Fibroblast of skin of right quadriceps (primary cell): Measurements from ENCODE around the gene ALG14.
A peak's percentile ranks its signal among the peaks of the same experiment; 100 is the strongest.
"Not testable (repeated sequence)": the region's sequence is repeated elsewhere in the genome, so short reads cannot be mapped to it uniquely, and the experiment has no call there.

Experiments used
- DNase-seq: peaks from one replicate; pipeline ENCODE4 v3.0.0-alpha.2; 2013

Gene ALG14, protein sequence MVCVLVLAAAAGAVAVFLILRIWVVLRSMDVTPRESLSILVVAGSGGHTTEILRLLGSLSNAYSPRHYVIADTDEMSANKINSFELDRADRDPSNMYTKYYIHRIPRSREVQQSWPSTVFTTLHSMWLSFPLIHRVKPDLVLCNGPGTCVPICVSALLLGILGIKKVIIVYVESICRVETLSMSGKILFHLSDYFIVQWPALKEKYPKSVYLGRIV

DNA sequence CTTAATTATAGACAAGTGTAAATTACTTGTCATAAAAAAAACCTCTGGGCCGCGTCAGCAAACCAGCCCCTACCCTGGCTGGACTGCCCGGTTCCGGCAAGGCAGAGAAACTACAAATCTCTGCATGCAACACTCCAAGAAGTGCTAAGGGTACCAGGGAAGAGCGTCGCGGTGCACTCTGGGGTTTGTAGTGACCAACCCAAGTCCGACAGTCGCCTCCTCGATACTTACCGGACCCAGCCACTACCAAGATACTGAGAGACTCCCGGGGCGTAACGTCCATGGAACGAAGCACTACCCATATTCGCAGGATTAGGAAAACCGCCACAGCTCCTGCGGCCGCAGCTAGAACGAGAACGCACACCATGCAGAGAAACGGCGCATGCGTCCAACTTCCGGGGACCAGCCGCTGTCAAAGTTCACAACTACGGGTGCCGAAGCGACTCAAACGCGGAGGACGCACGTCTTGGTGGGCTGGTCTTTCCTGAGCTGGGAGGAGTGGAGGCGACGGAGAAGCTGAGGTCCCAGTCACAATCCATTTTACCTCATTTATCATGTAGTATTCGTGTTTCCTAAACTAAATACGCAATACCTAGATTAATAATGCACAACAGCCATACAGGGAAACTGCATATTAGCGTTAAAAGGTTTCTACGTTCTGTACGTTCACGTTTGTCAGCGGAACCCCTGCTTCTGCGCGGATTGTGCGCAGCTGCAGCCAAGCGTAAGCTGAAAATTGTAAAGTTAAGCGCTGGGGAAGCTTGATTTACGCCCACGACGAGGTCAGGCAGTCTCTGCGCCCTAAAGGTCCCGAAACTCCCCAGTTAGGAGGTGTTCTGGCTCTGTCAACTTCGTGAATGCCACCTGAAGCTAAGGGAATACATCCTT, at the start of gene ALG14:
Gene ALG14, minus strand, starts transcription at position 420 of the 888 bp plus-strand sequence. Its CDS starts 53 bp downstream, at position 367.
- DNase-seq = peak; percentile 96

DNA sequence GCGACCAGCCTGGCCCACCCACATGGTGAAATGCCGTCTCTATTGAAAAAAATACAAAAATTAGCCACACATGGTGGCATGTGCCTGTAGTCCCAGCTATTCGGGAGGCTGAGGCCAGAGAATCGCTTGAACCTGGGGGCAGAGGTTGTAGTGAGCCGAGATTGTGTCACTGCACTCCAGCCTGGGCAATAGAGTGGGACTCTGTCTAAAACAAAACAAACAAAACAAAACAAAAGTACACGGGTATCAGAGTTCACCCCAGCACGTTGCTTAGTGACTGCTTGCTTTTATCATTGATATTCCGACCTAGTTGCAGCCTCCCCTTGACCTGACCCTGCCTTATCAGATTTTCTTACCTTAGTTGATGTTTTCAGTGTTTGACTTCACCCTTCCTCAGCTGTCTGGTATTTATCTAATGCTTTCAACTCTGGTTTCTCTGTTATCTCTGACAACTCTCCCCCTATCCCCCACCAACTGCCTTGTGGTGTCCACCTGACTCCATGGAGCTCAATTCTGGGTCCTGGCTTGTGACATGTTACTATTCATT, 49.5 kb upstream of the ALG14 start:
- DNase-seq = no peak

DNA sequence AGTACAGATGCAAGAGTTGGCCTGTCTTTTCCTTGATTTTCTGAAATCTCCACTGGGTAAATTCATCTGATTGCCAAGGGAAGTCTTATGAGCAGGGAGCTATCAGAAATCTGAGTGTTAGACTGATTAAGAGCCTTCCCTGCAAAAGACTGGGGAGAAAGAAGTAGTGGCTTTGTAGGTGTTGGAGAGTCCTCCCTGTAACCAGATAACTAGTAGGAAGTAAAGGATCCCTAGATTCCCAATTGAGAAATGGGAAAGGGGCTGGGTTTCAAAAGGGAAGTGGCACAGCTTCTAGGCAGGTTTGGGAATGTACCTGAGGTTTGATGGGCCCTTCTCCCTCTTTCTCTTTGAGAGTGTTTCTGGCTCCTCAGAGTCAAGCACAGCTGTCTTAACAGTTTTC, 46.5 kb upstream of the ALG14 start:
- DNase-seq = no peak

DNA sequence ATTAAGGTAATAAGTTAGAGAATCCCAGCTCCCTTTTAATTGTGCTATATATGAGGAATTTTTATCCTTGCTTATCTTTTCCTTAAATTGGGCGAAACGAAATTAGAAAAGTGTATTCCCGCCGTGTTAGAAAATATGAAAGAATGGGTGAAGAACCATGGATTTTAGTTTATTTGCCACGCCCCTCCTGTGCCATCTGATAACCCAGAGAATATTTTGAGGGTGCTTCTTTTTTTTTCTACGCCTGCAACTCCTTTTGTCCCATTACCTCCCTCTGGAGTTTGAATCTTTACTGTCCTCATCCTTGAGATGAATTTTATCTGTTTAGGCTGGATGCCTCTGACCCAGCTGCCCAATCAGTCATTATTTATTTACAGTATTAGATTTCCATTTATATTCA, 46.0 kb upstream of the ALG14 start:
- DNase-seq = no peak

DNA sequence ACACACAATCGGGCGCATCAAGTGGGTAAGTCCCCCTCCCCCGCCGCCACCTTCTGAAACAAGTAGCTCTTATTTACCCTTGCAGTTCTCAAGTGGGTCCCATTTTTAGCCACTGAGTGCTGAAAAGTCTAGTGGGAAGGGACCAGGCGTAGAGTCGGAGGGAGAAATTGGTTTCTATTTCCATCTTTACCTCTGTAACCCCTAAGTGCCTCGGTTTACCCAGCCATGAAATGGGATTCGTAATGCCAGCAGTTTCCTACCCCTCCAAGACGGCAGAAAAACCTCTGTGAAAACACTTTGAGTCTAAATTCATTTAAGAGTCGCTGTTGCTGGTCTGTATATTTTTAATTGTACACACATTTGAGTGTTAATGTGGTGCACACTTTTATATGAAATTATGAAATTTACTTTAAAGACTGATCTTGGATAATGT, 45.3 kb upstream of the ALG14 start:
- no peak for DNase-seq

DNA sequence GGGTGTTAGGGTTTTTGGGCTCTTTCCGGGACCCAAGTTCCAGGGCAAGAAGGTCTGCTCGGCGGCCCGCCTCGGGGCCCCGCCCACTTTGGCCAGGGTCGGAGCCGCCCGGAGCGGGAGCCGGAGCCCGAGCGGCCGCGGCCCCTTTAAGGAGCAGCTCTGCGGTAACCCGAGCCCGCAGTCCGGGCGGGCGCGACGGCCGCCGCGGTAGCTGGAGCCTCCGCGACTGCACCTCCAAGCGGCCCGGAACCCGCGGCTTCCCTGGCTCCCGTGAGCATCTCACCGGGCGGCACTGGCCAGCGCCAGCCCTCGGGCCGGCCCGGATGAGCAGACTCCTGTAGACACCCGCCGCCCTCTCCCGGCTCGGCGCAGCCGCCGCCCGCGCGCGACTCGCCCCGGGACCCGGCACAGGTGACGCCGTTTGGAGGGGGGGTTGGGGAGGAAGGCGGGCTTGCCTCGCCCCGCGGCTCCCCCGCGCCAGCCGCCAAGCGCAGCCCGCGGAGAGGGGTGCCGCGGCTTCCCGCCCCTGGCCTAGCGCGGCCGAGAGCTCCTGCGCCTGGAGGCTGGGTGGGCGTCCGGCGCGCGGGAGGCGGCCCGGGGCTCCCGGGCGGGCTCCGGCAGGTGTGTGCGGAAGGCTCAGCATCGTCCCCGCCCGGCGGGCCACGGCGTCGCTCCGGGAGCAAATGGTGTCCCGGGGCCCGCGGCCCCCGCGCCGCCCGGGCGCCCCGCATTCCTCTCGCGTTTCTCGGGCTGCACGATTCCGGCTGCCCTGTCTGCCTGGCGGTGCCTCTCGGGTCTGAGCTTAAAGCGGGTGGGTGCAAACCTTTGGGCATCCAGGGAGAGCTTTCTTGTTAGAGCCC, 44.7 kb upstream of the ALG14 start, which contains the start of gene TLCD4:
Gene TLCD4, plus strand, starts transcription at position 149 of the 860 bp plus-strand sequence. CDS start 26,547 bp downstream, outside the sequence.
- peak; percentile 9 for DNase-seq

DNA sequence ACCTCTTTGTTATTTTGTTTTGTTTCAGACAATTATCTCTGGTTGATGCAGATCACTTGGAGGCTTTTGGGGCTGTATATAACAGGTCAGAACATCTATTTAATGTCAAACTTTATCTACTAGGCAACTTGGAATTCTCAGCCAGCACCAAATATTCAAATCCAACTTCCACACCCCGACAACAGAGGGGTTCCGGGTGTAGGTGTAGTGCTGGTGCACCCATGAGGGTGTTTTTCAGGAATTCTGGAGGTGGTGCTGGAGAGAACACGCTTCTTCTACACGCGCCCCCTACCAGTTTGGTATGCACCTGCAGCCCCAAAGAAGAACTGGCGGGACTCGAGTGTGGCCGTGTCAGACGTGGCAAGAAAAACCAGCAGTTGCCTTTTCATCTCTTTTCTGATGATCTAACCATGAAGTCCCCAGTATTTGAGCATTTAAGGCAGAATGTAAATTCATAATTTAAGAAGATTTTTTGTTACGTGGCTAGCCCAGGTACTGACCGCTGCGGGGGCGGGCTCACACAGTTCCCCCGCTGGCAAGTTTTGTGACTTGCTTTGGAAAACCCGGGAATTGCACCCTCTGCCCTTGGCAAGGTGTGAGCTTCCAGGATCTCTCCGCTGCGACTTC, 43.9 kb upstream of the ALG14 start:
- DNase-seq = peak; percentile 34

DNA sequence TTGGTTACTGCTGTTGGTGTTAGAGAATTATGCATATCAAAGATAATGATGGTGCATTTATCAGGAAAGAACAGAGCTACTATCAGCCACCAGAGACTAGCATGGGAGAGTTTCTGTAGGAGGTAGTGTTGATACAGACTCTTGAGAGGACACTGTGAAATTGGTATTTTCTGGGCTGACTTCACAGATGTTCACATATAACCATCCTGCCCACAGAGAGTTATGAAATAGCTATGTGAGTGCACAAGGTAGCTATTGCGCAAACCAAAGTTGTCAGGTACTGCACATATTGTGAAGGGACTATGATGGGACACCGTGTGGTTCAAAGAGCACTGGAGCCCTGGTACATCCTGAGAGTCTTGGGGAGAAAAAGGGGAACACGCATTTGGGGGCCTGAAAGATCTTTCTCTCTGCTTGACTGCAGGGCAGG, 43.0 kb upstream of the ALG14 start:
- no peak for DNase-seq

DNA sequence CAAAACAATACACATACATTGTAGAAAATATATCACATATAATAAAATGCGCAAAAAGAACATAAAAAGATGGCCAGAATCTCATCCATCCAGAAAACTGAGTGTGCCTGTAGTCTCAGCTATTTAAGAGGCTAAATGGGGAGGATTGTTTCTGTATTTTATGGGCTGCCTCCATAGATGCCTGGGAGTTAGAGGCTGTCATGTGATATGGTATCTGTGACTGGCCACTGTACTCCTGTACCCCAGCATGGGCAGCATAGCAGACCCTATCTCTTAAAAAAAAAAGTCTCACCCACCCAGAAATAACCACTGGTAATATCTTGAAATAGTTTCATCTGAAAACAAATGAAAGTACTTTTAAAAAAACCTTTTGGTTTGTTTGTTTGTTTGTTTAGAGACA, 40.9 kb upstream of the ALG14 start:
- DNase-seq = no peak

DNA sequence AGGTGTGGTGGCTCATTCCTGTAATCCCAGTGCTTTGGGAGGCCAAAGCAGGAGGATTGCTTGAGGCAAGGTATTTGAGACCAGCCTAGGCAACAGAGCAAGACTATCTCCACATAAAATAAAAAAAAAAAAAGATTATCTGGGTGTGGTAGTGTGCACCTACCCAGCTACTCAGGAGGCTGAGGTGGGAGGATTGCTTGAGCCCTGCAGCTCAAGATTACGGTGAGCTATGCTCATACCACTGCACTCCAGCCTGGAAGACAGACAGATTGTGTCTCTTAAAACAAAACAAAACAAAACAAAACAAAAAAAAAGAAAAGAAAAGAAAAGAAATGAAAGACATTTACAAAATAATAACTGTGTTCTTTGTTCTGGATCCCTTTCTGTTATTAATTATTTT, 38.3 kb upstream of the ALG14 start:
- DNase-seq = no peak

DNA sequence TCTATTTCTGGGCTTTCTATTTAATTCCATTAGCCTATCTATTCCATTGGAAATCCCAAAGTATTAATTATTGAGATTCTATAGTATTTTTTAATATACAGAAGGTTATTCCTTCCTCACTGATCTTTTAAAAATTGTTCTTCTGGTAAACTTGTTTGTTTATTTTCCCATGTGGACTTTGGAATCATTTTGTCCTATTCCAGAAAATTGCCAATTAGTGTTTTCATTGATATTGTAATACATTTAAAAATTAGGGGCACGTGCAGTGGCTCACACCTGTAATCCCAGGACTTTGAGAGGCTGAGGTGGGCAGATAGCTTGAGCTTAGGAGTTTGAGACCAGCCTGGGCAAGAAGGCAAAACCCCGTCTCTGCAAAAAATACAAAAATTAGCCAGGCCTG, 36.0 kb upstream of the ALG14 start:
- DNase-seq = no peak

DNA sequence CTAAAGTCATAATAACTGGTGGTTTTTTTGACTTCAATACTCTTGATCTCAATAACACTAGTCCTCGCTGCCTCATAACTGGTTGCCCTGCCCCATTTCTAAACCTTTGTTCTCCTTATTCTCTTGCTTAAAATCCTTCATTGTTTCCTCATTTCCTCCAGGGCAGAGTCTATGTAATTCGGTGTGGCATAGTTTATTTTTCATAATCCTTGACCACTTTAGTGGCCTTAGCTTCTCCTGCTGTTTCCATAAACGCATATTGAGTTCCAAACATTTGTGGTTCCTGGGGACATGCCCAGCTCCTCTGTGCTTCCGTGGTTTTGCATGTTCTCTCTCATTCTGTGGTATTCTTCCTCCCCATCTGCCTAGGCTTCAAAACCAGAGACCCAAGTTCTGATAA, 25.4 kb upstream of the ALG14 start:
- DNase-seq = no peak

DNA sequence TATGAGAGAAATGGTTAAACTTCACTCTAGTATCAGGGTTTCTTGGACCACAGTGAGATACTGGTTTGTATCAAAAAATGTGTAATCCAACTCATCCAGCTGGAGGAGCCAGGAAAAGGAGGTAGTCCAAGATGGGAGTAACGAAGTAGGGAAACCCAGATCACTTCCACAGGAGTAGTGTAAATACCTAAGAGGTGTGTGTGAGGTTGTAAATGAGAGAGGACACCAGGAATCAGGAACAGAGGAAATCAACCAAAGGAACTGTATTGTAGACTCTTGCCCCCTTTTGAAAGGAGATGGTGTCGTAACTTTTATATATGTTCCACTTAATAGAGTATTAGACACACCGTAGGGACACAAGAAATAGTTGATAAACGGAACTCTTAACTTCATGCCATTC, 24.7 kb upstream of the ALG14 start:
- DNase-seq = no peak

DNA sequence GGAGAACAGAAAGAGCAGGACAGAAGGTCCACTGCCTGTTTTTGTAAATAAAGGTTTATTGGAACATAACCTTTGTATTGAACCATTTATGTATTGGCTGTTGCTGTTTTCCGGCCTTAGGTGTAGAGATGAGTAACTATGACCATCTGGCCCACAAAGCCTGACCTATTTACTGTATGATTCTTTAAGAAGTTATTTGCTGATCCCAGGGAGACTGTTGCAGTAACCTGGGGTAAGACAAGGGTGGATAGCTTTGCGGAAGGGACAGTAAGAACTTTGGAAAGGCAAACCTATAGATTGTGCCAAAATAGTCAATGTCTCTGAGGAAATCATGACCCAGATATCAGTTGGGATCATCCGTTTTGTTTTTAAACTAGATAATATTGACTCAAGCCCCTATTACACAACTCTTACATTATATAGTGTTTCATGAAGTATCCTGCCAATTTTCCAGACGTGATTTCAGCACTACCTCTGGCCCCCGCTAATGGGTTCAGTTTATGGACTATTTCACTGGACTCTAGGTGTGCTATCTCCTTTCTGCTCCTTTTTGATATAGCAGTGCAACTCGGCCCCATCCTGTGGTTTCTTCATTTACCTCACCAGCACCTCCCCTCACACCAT, 23.6 kb upstream of the ALG14 start:
- no peak for DNase-seq

DNA sequence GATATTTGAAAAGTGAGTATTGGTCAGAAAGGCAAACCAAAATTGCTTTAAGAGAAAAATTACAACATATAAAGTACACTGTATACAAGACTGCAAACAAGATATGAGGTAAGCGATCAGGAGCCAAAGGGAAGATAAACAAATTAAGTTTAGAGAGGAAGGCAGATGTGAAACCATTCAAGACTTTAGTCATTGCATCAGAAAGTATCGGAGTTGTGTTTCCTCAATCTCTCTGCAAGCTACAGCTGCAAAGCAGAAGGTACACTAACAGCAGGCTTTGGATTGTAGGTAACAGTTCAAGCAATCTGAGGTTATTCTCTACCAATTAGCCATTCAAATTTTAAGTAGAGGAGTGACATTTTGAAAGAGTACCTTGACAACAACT, 23.1 kb upstream of the ALG14 start:
- no peak for DNase-seq

DNA sequence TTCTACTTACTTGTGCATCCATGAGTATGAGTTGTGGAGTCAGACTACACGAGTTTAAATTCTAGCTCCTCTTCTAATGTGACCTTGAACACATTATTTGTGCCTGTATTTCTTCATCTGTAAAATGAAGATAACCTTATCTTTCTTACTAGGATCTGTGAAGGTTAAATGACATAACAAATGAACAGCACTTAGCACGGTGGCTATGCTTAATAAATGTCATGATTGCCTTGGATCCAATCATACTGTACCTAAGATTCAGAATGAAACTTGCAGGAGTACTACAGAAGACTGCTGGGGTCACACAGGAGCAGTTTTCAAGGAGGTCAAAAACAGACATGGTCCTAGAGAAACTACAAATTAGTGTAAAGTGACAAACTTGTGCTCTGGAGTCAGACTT, 22.2 kb upstream of the ALG14 start:
- no peak for DNase-seq

DNA sequence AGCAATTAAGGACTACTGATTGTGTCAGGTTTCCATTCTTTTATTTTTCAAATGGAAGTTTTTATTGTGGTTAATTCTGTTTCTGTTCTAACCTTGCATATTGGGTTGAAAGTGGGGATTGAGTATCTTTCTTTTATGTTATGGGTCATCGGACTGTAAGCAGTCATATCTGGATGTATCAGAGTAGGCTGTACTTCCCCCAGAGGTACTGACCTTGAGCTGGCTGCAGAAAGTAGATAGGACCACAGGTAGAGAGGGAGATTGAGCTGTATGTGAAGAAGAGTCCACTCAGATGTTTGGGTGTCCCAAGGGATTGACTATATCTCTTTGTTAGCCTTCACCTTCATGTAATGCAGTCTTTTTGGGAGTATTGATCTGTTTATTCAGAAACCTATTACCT, 20.5 kb upstream of the ALG14 start:
- DNase-seq = no peak

DNA sequence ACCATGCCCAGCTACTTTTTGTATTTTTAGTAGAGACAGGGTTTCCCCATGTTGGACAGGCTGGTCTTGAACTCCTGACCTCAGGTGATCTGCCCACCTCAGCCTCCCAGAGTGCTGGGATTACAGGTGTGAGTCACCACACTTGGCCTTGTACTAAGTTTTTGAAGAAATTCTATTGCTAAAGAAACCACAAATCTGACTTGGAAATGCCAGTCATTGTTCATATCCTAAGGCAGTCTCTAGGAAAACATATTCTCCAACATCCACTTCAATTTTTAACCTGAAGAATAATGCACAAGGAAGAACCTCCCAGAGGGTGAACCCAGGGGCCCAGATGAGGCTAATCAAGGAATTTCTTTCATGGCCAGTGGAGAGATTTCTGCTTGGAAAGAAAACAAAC, 20.1 kb upstream of the ALG14 start:
- not testable (repeated sequence) for DNase-seq

DNA sequence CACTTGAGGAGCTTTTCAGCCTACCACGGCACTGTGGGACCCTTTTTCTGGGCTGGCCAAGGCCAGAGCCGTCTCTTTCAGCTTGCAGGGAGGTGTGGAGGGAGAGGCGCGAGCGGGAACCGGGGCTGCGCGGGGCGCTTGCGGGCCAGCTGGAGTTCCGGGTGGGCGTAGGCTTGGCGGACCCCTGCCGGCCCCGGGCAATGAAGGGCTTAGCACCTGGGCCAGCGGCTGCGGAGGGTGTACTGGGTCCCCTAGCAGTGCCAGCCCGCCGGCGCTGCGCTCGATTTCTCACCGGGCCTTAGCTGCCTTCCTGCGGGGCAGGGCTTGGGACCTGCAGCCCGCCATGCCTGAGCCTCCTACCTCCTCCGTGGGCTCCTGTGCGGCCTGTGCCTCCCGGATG, 18.5 kb upstream of the ALG14 start:
- not testable (repeated sequence) for DNase-seq

DNA sequence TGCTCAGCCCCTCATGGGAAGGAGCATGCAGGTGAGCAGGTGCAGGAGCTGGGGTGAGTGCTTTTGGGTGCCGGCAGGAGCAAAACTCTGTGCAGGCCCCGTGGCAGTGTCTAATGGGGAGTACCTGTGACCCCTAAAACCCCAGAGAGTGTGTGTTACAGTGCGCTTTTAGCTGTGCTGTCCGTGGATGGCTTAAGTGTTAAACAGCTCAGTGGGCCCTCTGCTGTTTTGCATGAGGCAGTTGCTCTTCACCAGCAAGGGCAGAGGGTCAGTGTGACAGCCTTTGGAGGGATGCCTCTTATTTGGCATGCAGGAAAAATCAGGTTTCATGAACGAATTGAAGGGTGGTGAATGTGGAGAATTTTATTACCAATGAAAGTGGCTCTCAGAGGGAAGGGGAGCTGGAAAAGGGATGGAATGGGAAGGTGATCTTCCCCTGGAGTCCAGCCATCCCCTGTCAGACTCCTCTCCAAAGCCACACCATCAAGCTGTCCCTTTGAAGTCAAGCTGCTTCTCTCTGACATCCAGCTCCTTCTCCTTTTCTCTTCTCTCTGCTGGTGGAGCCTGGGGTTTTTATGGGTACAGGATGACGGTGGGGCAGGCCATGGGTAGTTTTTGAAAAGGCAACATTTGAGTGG, 17.0 kb upstream of the ALG14 start:
- no peak for DNase-seq

DNA sequence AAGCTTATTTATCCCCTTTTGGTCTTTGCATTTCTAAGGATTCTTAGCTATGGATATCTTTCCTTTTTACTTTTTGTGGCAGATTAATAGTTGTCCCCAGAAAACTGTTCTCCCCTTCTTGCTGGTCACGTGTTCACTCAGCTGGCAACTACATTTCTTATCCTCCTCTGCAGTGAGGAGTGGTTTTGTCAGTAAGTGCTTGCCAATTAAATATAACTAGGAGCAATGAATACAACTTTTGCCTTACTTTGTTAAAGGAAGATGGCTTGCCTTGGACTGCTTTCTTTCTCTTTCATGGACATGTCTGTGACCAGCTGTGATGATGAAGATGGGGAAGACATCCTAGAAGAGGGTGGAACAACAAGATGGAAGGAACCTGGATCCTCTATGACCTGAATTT, 15.6 kb upstream of the ALG14 start:
- DNase-seq = no peak
